GM18502 (cell line): Measurements from ENCODE around the gene BMP4.

Experiments
- ATAC-seq: cut with Tn5 transposase; IDR thresholded peaks from one replicate; pipeline ENCODE4 v1.9.1; 2021; ENCODE audit warnings: mild to moderate bottlenecking; ENCODE audit not compliant: unreplicated experiment, poor library complexity

Gene BMP4

DNA sequence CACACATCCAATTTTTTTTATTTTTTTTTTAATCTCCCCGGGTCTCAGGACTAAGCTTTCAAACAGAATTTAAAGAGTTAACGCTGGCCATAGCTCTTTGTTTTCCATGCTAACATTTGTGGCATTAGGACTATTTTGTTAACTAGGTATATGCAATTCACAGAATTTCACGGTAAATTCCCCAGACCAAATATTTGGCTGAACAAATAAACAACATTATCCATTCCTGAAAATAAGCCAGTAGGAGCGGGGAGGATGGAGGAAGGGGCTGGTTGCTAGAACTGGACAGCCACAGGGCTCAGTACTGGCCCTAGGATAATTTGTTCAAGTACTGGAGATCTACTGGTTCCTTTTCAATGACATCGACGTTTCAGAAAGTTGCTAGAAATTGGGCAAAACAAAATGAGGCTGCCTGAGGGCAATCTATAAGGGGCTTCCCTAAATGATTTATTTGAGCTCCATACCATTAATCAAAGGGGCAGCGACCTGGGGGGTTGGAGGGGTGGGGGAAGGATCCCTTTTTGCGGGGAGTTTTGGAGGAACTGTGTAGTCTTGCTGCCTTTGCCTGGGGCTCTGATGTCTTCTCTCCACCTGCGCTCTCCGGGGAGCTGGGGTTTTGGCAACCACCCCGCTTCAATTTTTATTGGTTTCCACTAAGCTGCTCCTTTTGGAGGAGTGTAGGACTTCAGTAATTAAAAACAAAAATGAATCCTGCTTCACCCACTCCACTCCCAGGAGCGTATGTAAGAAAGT lies 9.0 kb downstream of the BMP4 start:
- no peak for ATAC-seq

DNA sequence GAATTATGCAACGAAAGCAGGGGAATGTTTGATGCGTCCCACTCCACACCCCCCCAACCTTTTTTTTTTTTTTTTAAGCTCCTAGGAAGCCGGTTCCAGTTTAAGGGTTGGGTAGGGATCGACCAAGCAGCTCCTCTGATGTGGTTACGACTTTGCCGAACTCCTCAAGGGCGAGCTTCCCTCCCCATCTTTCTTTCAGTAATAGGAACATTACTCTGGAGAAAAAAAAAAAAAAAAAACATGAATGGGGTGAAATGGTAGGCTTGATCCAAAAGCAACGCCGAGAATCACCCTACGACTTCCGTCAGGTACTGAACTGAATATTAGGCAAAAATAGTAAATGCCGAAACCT lies 9.6 kb downstream of the BMP4 start:
- no peak for ATAC-seq

DNA sequence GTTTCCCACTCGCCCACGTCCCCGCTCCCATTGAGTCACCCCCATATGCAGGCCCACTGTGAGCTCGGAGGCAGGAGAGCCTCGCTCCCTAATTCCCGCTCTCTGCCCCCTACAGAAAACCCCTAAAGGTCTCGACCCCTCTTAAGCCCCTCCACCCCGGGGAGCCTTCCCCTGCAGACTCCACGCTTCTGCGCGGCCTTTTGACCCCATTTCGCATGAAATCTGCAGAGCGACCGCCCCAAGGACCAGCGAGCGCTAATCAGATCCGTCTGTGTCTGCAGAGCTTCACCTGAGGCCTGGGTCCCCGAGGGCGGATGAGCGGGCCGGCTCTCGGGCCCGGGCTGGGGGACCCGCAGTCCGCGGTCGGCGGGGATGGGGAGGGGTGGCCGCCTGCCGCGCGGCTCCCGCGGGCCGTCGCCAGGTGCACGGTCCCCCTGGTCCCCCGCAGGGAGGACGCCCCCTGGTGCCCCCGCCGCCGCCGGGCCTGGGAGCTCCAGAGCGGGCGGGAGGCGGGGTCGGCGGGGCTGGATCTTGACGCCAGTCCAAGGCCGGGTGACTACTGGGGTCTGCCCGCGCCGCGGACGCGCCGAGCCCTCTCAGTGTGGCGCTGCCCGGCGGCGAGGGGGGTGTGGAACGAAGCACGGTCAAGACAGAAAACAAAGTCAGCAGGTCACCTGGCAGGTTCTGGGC lies 10.1 kb downstream of the BMP4 start:
- ATAC-seq = no peak

DNA sequence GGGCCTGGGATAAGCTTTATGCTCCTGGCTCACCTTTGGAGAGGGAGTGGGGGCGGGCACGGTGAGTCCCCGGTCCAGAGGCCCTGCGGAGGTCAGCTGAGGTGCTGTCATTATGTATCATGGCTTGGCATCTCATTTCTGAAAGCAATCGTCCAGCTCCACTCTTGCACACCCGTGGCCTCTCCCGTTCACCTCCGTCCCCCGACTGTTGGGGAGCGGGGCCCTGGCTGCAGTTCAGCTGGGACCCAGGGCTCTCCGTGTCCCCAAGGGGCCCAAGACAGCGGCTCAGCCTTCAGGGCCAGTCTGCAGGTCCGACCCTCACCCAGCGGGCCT lies 10.6 kb downstream of the BMP4 start:
- no peak for ATAC-seq

DNA sequence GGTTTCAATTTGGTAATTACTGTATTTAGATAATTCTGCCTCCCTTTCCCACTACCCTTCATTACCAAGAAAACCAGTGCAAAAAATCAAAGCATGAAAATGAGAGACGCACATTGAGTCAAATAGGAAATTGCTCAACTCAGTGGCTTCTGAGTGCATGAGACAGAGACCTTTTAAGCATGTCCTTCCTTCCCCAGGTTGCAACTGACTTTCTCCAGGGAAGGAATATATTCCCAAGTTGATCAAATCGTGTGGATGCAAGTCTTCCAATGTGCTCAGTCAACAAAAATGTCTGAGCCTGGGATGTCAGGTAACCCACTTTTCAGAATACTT lies 12.9 kb downstream of the BMP4 start:
- ATAC-seq = no peak

DNA sequence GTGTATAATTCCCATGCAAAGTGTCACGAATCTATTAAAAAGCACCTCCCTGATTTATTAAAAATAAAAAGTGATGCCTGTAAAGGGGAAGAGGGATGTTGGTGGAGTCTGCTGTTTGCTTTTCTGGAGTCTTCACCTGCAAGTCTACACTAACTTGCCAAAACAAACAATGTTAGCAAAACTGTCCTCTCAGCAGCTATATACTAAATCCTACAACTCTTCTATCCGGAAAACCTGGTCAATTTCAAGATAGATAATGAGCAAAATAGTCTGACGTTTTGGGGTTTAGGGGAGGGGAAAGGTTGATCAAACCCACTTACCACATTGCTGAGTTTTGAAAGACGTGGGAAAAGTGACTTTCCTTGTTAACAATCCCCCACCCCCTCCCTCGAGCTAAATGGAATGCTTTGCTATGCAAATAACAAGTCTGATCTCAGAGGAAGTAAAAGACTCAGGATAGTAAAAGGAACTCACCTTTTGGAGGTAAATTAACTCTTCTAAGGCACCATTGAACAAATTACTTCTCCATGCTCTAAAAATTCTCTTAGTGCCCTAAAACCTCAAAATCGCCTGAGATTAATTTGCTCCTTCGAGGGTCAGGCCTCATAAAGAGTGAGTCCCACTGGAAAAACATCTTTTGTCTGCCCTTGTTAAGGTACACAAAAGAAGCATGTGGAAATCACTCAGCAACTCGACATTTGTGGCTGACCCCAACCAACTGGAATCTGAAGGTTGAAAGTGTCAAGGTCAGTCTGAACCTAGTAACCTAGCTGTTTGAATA lies 13.5 kb downstream of the BMP4 start:
- ATAC-seq = no peak

DNA sequence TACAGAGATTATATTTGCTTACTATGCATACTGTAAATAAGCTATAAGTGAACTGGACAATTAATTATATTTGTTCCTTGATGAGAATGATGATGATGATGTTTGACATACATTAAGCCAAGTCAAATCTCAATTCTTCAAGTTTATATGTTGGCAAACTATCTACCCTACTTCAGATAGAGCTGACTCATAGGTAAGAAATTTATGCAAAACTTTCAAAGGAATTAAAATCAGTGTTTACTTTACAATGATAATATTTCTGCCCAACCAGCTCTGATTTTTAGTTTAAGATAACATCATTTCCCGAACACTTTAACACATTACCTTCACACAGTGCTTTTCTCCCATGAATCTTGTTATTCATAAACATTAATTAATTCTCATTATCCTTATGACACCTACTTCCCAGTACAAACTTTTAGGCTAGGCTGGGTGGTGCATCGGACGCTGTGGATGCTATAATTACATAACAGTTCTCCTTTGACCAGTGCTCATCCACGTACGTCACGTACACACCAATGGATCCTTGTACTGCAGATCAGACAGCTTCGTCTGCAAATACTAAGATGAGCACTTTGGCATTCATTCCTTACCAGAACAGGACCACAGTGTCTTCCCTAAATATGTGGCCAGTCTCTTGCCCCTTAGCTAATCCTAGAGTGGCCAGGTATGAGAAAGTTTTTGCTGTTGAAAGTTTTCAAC lies 18.3 kb downstream of the BMP4 start:
- no peak for ATAC-seq

DNA sequence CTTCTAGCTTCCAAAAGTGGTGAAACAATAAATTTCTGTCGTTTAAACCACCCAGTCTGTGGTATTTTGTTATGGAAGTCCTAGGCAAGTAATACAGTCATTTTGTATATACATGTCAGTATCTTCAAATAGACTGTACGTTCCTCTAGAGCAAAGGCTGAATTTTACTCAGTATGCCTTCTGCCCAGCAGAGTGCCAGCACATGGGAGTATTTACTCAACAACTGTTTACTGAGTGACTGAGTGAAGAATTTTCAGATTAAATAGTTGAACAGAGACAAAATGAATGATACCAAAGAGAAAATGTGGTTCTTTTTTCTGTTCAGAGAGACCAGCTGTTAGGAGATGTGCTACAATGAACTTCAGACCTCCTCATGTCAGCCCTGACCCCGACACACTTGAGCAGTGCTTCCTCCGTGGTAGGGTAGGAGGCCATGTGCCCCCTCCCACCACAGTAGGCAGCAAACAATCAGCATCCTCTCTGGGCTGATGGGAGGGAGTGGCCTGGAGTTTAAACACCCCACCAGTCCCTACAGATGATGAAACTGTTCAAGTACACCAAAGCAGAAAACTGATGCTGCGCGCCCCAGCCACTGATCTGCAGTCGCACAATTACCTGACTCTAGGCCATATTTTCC lies 21.7 kb downstream of the BMP4 start:
- ATAC-seq = no peak

DNA sequence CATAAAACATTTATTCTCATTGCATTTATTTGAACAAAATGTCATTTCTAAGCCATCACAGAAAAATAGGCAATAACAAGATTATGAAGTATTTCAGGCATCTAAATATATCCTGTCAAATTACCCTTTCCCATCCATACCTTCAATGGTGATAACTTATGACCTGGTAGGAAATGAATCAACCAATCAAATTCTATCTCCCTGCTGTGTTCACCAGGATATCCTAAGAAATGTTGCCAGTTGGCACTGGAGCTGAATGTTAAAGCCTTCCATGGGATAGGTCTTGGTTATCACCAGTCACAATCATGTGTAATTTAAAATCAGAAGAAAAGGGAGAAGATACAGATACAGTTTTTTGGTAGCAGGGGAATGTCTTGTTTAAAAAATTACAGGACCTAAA lies 23.7 kb downstream of the BMP4 start:
- ATAC-seq = no peak

DNA sequence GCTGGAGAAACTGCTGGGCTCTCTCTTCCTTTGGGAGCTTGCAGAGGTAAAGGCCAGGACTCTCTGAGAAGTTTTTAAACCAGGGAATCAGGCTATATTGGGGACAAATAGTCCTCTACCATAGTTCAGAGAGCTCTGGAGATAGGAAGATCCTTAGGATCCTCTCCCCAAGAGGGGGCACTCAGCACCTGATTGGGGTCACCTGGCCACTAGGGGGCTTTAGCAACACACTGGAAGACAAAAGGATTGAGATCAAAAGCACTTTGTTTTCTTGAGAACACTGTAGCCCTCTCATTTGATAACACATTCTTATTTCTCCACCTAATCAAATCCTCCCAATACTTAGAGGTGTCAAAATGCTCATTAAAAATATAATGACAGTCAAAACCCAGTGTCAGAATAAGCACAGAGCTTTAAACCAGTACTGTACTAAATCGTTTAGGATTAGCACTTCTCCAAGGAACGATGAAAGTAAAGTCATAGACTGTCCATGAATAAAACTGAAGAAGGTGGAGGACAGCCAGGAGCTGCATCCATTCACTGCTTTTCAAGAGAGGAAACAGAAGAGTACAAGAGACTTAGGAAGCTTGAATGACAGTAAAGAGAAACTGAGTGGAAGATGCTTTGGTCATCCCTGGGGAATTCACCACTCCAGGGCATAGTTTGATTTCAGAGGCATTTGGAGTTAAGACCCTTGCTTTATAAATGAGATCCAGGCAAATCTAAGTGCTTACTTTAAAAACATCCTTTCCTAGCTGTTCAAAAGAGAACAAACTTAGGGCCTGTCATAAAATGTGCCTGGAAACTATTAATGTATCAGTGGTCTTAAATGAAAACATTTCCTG lies 26.5 kb downstream of the BMP4 start:
- no peak for ATAC-seq

DNA sequence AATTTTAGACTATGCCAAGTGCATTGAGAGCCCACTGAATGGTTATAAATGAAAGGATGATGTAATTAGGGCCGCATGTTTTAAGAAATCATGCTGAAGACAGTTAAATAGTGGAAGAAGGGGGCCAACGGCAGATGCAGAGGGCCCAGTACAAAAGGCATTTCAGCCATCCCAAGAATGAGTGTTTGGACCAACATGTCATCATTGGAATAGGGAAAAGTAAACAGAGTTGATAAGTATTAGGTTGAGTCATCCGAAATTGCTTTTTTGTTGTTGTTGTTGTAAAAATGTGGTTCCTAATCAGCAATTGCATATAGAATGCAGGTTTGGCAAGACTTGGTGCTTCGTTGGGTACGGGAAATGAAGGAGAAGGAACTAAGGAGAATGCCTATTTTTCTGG lies 29.5 kb downstream of the BMP4 start:
- no peak for ATAC-seq

DNA sequence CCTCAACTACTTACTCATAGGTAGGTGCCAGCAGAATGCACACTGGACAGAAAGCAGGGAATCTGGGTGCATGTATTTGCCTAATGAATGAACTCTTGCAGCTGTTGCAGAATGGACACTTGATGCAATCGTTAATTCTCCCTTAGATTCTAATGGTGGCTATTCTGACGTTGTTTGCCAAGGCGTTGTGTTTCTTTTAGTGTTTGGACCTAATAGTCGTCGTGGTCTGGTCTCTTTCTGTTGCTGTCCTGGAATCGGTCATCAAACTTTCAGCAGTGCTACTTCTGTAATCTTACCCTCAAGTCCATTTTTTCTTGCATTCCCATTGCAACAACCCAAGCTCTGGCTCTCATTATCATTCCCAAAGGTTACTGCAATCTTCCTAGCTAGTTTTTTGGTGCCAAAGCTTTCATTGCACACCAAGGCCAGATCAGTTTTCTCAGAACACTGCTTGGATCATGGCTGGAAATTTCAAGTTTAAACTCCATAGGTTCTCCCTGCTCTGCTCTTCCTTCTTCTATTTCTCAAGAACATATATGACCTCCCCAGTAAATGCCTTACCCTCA lies 31.3 kb downstream of the BMP4 start:
- ATAC-seq = no peak

DNA sequence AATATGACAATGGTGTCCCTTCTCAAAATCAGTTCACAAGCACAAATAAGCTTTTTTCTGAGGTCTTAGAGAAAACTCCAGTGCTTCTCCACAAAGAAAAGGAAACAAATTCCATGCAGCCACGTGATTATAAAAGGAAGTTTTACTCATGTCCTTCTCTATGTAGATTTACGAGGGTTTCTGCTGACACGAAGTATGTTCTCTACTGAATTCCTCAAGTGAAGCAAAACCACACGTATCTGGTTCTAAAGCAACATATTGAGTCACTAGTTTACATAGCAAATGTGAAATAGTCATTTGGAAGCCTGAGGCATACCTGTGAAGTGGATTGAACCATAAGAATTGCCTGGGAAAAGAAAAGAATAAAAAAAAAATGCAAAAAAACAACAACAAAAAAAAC lies 31.9 kb downstream of the BMP4 start:
- ATAC-seq = no peak

DNA sequence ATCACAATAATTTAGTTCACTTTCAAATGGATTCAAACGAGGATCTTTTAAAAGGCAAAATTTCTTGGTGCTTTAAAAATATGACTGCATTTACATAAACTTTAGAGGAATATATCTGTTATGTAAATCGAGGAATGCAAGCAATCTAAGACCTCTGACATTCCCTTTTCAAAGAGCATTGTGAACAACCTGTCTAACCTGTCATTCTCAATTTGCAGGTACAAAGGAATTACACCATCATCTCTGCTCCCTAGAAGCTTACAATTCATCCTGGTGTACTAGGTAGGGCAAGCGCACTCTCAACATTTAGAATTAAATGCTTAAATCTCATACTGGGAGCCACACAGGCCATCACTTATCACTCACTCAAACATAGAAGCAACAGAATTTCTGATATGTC lies 35.6 kb downstream of the BMP4 start:
- no peak for ATAC-seq

DNA sequence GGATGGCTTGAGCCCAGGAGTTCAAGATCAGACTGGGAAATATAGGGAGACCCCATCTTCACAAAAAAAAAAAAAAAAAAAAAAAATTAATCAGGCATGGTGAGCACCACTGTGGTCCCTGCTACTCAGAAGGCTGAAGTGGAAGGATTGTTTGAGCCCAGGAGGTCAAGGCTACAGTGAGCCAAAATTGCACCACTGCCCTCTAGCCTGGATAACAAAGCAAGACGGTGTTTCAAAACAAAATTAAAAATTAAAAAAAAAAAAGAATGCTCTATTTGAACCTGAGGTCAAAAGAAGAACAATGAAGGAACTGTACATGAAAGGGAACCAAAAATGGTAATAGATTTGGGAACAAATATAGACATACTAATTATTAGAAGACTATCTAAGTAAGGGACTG lies 40.4 kb downstream of the BMP4 start:
- ATAC-seq = no peak

DNA sequence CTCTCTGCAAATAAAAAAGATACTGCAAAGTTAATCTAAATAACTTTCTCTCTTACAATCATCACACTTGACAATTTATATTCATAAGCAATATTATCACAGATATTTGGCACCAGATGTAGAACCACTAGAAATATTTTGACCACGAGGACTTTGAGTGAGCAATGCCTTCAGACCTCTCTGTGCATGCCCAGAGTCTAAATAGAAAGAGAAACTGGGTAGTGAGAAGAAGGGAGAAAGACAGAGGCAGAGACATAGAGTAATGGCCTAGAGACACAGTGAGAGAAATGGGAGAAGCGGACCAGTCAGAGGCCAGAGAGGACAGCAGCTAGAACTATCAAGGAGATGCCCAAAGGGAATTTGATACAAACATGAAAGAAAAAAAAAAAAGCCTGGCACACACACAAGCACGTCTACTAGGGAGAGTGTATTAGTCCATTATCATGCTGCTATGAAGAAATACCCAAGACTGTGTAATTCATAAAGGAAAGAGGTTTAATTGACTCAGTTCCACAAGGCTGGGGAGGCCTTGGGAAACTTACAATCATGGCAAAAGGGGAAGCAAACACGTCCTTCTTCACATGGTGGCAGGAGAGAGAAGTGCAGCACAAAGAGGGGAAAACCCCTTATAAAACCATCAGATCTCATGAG lies 41.1 kb downstream of the BMP4 start:
- ATAC-seq = no peak

DNA sequence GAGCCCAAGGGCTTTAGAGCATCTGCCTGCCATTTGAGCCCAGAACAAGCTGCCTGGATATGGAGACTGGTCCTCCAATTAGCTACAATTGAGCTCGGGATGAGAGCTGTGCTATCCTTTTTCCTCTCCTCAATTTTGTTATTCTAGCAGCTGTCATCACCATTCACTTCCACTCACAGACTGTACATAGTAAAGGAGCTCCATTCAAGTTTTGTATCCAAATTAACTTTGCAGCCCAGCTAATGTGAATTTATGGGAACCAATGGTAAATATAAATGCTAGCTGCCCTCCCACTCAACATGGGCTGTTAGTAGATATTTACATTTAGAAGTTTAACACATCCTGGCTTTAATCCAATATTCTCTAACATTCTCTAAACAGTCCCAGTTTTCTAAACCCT lies 44.6 kb downstream of the BMP4 start:
- no peak for ATAC-seq

DNA sequence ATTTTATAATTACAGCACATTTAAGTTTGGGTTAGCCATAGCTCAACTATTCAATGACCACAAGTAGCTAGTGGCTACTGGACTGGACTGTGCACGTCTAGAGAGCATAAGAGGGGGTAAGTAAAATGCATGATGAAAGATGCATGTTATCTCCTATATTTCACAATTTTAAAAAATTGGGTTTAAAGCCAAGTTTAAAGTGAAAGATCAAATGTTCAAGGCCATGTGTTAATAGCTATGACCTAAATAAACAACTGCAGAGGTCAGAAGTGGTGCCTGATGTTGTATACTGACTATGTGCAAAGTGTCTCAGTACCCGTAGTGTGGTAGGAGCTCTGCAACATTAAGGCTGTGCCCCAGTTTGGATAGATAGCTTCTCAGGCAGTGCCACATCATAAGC lies 48.2 kb downstream of the BMP4 start:
- ATAC-seq = no peak

DNA sequence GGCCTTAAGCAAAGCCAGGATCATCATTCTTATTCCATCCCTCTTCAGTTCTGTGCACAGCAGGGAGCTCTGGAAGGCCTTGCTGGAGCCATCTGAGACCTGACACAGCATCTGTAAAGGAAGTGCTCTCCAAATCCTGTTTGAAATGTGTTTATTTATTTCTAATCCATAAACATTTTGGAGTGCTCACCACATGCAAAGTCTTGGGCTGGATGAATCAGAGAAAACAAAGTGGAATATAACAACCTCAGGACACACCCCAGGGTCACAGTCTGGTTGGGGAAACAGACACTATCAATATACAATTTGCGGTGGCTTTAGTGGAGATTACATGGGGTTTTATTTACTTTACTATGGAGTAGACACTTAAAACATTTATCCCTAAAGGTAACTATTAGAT lies 54.3 kb downstream of the BMP4 start:
- no peak for ATAC-seq
